Parathyroid adenoma (tissue), 2 donors: Measurements from ENCODE around the gene PHF3.

ENCODE experiments used
- H2AFZ ChIP-seq: fragments of 300-600 bp; sonication (generic); one replicate; pipeline ENCODE4 v1.7.0; 2017; ENCODE audit warnings: antibody characterized with exemption, mild to moderate bottlenecking
- H3K27ac ChIP-seq: fragments of 300-600 bp; sonication (generic); one replicate; pipeline ENCODE4 v1.7.0; 2017
- H3K27me3 ChIP-seq: fragments of 300-600 bp; sonication (generic); one replicate; pipeline ENCODE4 v1.7.0; 2017; ENCODE audit warnings: low read length; ENCODE audit not compliant: control insufficient read depth, insufficient read depth
- H3K36me3 ChIP-seq: fragments of 300-600 bp; sonication (generic); one replicate; pipeline ENCODE4 v1.7.0; 2017; ENCODE audit warnings: low read length; ENCODE audit not compliant: control insufficient read depth, insufficient read depth
- H3K4me1 ChIP-seq: fragments of 300-600 bp; sonication (generic); one replicate; pipeline ENCODE4 v1.7.0; 2017; ENCODE audit warnings: control low read depth
- H3K4me2 ChIP-seq: fragments of 300-600 bp; sonication (generic); one replicate; pipeline ENCODE4 v1.7.0; 2017; ENCODE audit warnings: low read length
- H3K4me3 ChIP-seq: fragments of 300-600 bp; sonication (generic); one replicate; pipeline ENCODE4 v1.7.0; 2017; ENCODE audit warnings: low read depth, low read length
- H3K79me2 ChIP-seq: fragments of 300-600 bp; sonication (generic); one replicate; pipeline ENCODE4 v1.7.0; 2017; ENCODE audit warnings: control low read depth
- H3K9ac ChIP-seq: fragments of 300-600 bp; sonication (generic); one replicate; pipeline ENCODE4 v1.7.0; 2017; ENCODE audit warnings: mild to moderate bottlenecking
- H3K9me3 ChIP-seq: fragments of 300-600 bp; sonication (generic); one replicate; pipeline ENCODE4 v1.7.0; 2017; ENCODE audit warnings: low read length; ENCODE audit not compliant: control insufficient read depth
- CTCF ChIP-seq: fragments of 300-600 bp; sonication (generic); IDR thresholded peaks from one replicate; pipeline ENCODE4 v1.7.0; 2017; ENCODE audit warnings: antibody characterized with exemption, mild to moderate bottlenecking
- donor health status: primary hyperparathyroidism.

The PHF3 gene

GRCh38 chr6:63671098-63671754, 35.6 kb downstream of the PHF3 start:
- H3K27me3 ChIP-seq, result no peaks in the 10 kb centered on the region
- H3K79me2 ChIP-seq, result peaks cover 48% of the 10 kb centered on the region
- H3K4me2 ChIP-seq, result no peak overlapping the region
- TF ChIP-seq CTCF, result no peak
- no peak overlapping the region for H3K4me3 ChIP-seq
- no peak overlapping the region for H3K9ac ChIP-seq
- no peaks in the 10 kb centered on the region for H3K9me3 ChIP-seq
- no peak overlapping the region for H2AFZ ChIP-seq
- no peaks in the 10 kb centered on the region for H3K36me3 ChIP-seq
- no peak overlapping the region for H3K27ac ChIP-seq
- H3K4me1 ChIP-seq, result peaks cover 32% of the 10 kb centered on the region

- H3K4me1 ChIP-seq, result peaks cover 35% of the 10 kb centered on the region
- no peak overlapping the region for H3K27ac ChIP-seq
- no peak overlapping the region for H2AFZ ChIP-seq
- no peaks in the 10 kb centered on the region for H3K36me3 ChIP-seq
- no peak overlapping the region for H3K4me3 ChIP-seq
- no peak overlapping the region for H3K4me2 ChIP-seq
- H3K79me2 ChIP-seq, result peaks cover 39% of the 10 kb centered on the region
- no peak for TF ChIP-seq CTCF
- no peak overlapping the region for H3K9ac ChIP-seq
- H3K27me3 ChIP-seq, result no peaks in the 10 kb centered on the region
- no peaks in the 10 kb centered on the region for H3K9me3 ChIP-seq
Measured at GRCh38 chr6:63672582-63673129, 37.1 kb downstream of the PHF3 start.

GRCh38 chr6:63673692-63674091, 38.1 kb downstream of the PHF3 start:
- Histone ChIP-seq H3K27me3 (no peaks in the 10 kb centered on the region), H3K9ac (no peak overlapping the region), H3K4me2 (peak overlapping the region; percentile 28), H3K4me1 (peaks cover 35% of the 10 kb centered on the region), H2AFZ (no peak overlapping the region), H3K36me3 (no peaks in the 10 kb centered on the region), H3K79me2 (peaks cover 35% of the 10 kb centered on the region), H3K27ac (no peak overlapping the region), H3K9me3 (no peaks in the 10 kb centered on the region), H3K4me3 (no peak overlapping the region)
- TF ChIP-seq CTCF, result no peak

- TF ChIP-seq CTCF, result no peak
- no peak overlapping the region for H3K4me2 ChIP-seq
- H3K4me1 ChIP-seq, result peaks cover 35% of the 10 kb centered on the region
- H3K36me3 ChIP-seq, result no peaks in the 10 kb centered on the region
- peaks cover 37% of the 10 kb centered on the region for H3K79me2 ChIP-seq
- no peak overlapping the region for H3K27ac ChIP-seq
- no peak overlapping the region for H2AFZ ChIP-seq
- H3K9ac ChIP-seq, result no peak overlapping the region
- no peak overlapping the region for H3K4me3 ChIP-seq
- H3K27me3 ChIP-seq, result no peaks in the 10 kb centered on the region
- no peaks in the 10 kb centered on the region for H3K9me3 ChIP-seq
Measured at GRCh38 chr6:63674635-63675034, 39.0 kb downstream of the PHF3 start.

GRCh38 chr6:63675138-63675537, 39.5 kb downstream of the PHF3 start:
- H3K27ac ChIP-seq, result no peak overlapping the region
- H3K27me3 ChIP-seq, result no peaks in the 10 kb centered on the region
- H3K36me3 ChIP-seq, result no peaks in the 10 kb centered on the region
- H3K79me2 ChIP-seq, result peaks cover 35% of the 10 kb centered on the region
- H3K9ac ChIP-seq, result no peak overlapping the region
- no peak overlapping the region for H3K4me3 ChIP-seq
- no peak overlapping the region for H3K4me2 ChIP-seq
- no peaks in the 10 kb centered on the region for H3K9me3 ChIP-seq
- no peak for TF ChIP-seq CTCF
- no peak overlapping the region for H2AFZ ChIP-seq
- H3K4me1 ChIP-seq, result peaks cover 35% of the 10 kb centered on the region
